Loucy (cell line): Measurements from ENCODE around the gene RPTOR.

ENCODE experiments used
- CTCF ChIP-seq: fragments of 200-600 bp; sonication (generic); conservative IDR thresholded peaks from 2 replicates; pipeline ENCODE4 v1.5.1; 2014; ENCODE audit warnings: mild to moderate bottlenecking, antibody characterized with exemption, low read length
- EZH2phosphoT487 ChIP-seq: fragments of 200-600 bp; IDR thresholded peaks from 2 replicates; pipeline ENCODE4 v1.6.1; 2018; ENCODE audit warnings: antibody characterized with exemption, mild to moderate bottlenecking, moderate library complexity, borderline replicate concordance

GRCh38 chr17:80839026-80839345, 294.3 kb downstream of the RPTOR start:
- TF ChIP-seq CTCF (no peak), EZH2phosphoT487 (no peak)
